RWPE1 (cell line): ENCODE measurements around the gene CYTH3.

Experiments
- CTCF ChIA-PET: fragments of 350-600 bp; sonication (Branson Sonifier 250); formaldehyde crosslinking; extraction: SDS; loops from one replicate; lab custom pipeline; 2021; lab: Yijun Ruan, JAX
- POLR2A ChIA-PET: fragments of 400-600 bp; formaldehyde crosslinking; extraction: SDS; loops from one replicate; lab custom pipeline; 2020; ENCODE audit warnings: antibody characterized with exemption; ENCODE audit not compliant: low non-redundant PET; lab: Yijun Ruan, JAX
- DNase-seq: peaks from one replicate; pipeline ENCODE4 v3.0.0; 2012; ENCODE audit warnings: low spot score
- H3K27ac ChIP-seq: fragments of 450-650 bp; 2 replicates; pipeline ENCODE4 v1.5.1; 2017
- CTCF ChIP-seq: fragments of 450-650 bp; conservative IDR thresholded peaks from 2 replicates; pipeline ENCODE4 v1.5.1; 2017; ENCODE audit warnings: low read depth, mild to moderate bottlenecking

The CYTH3 gene

GRCh38 chr7:6167004-6167551 lies 105.3 kb downstream of the CYTH3 start:
- no peak for DNase-seq
- TF ChIP-seq CTCF, result no peak
- peak overlapping the region; percentile 1; the same call in 1 of the 2 replicates for H3K27ac ChIP-seq
- ChIA-PET POLR2A (no interaction called here), CTCF (interaction anchor here (0.7 kb wide), 1 partner anchor 348 kb away, joined by 3 read pairs; no protein-coding TSS in a partner anchor)

- no peak for TF ChIP-seq CTCF
- DNase-seq, result no peak
- H3K27ac ChIP-seq, result peak overlapping the region; percentile 1; the same call in 1 of the 2 replicates
- ChIA-PET CTCF (no interaction called here), POLR2A (no interaction called here)
Measured at GRCh38 chr7:6166443-6166891, 106.0 kb downstream of the CYTH3 start.

- DNase-seq, result no peak
- peak overlapping the region; percentile 3; the same call in 1 of the 2 replicates for H3K27ac ChIP-seq
- no peak for TF ChIP-seq CTCF
- ChIA-PET POLR2A (no interaction called here), CTCF (interaction anchor here (0.6 kb wide), 2 partner anchors 18 to 70 kb away, joined by 3 to 4 read pairs; no protein-coding TSS in a partner anchor)
Measured at GRCh38 chr7:6165521-6166320, 106.7 kb downstream of the CYTH3 start.

- TF ChIP-seq CTCF, result no peak
- ChIA-PET POLR2A (no interaction called here), CTCF (interaction anchor here (0.6 to 1.1 kb wide), 3 partner anchors 19 to 168 kb away, joined by 3 to 6 read pairs (median 4); no protein-coding TSS in a partner anchor)
- no peak for DNase-seq
- H3K27ac ChIP-seq, result peak overlapping the region; percentile 3; the same call in 1 of the 2 replicates
Measured at GRCh38 chr7:6165075-6165474, 107.3 kb downstream of the CYTH3 start.

- ChIA-PET POLR2A (no interaction called here), CTCF (interaction anchor here (0.5 to 1.1 kb wide), 4 partner anchors 159 to 283 kb away, joined by 3 to 6 read pairs (median 4); partner anchors contain the start of gene DAGLB)
- H3K27ac ChIP-seq, result peak overlapping the region; percentile 3; the same call in 1 of the 2 replicates
- no peak for TF ChIP-seq CTCF
- no peak for DNase-seq
Measured at GRCh38 chr7:6164491-6164890, 107.9 kb downstream of the CYTH3 start.

GRCh38 chr7:6164010-6164409 lies 108.4 kb downstream of the CYTH3 start:
- POLR2A ChIA-PET, result no interaction called here
- no peak for TF ChIP-seq CTCF
- CTCF ChIA-PET, result interaction anchor here (0.5 to 1.1 kb wide), 4 partner anchors 159 to 283 kb away, joined by 3 to 6 read pairs (median 4); partner anchors contain the start of gene DAGLB

More at GRCh38 chr7:6164010-6164409, 108.4 kb downstream of the CYTH3 start:
- no peak overlapping the region for H3K27ac ChIP-seq
- no peak for DNase-seq
